DOHH2 (cell line): ENCODE results near the gene CPT2.

ENCODE experiments used
- H3F3A ChIP-seq: fragments of 200-600 bp; sonication (generic), shearing (Covaris generic); 2 replicates; pipeline ENCODE4 v1.6.0; 2016; ENCODE audit warnings: antibody characterized with exemption, mild to moderate bottlenecking; ENCODE audit not compliant: control insufficient read depth, insufficient read depth
- H3K27ac ChIP-seq: fragments of 200-600 bp; sonication (generic); 2 replicates; pipeline ENCODE4 v1.5.1; 2014; ENCODE audit warnings: low read depth, mild to moderate bottlenecking, low read length, moderate library complexity
- H3K27me3 ChIP-seq: fragments of 200-600 bp; sonication (generic); 2 replicates; pipeline ENCODE4 v1.6.1; 2014; ENCODE audit warnings: mild to moderate bottlenecking, low read length, mixed read lengths; ENCODE audit not compliant: control insufficient read depth
- H3K36me3 ChIP-seq: fragments of 200-600 bp; sonication (generic); 2 replicates; pipeline ENCODE4 v1.6.1; 2014; ENCODE audit warnings: mild to moderate bottlenecking, low read length, moderate library complexity, mixed read lengths; ENCODE audit not compliant: control insufficient read depth
- H3K4me1 ChIP-seq: fragments of 200-600 bp; sonication (generic); 2 replicates; pipeline ENCODE4 v1.6.1; 2014; ENCODE audit warnings: mild to moderate bottlenecking, low read length, mixed read lengths; ENCODE audit not compliant: control insufficient read depth
- H3K4me2 ChIP-seq: fragments of 200-600 bp; sonication (generic); 2 replicates; pipeline ENCODE4 v1.6.0; 2014; ENCODE audit warnings: mild to moderate bottlenecking, low read length, moderate library complexity
- H3K4me3 ChIP-seq: fragments of 200-600 bp; sonication (generic); 2 replicates; pipeline ENCODE4 v1.5.1; 2014; ENCODE audit warnings: mild to moderate bottlenecking, low read length, mixed read lengths
- H3K79me2 ChIP-seq: fragments of 200-600 bp; sonication (generic); 2 replicates; pipeline ENCODE4 v1.6.1; 2014; ENCODE audit warnings: mild to moderate bottlenecking, low read length, mixed read lengths; ENCODE audit not compliant: control insufficient read depth
- H3K9me2 ChIP-seq: fragments of 200-600 bp; sonication (generic); replicated peaks from 2 replicates; pipeline ENCODE4 v1.6.1; 2014; ENCODE audit warnings: mild to moderate bottlenecking, low read length, mixed read lengths; ENCODE audit not compliant: control insufficient read depth
- H3K9me3 ChIP-seq: fragments of 200-600 bp; sonication (generic); 2 replicates; pipeline ENCODE4 v1.6.1; 2014; ENCODE audit warnings: antibody characterized with exemption, low read length, mixed read lengths; ENCODE audit not compliant: control insufficient read depth, insufficient read depth
- H4K20me1 ChIP-seq: fragments of 200-600 bp; sonication (generic); 2 replicates; pipeline ENCODE4 v1.6.0; 2014; ENCODE audit warnings: low read depth, mild to moderate bottlenecking, antibody characterized with exemption, low read length, moderate library complexity; ENCODE audit not compliant: control insufficient read depth, insufficient read depth
- CTCF ChIP-seq: fragments of 200-600 bp; sonication (generic); IDR thresholded peaks from one replicate; pipeline ENCODE4 v1.5.1; 2014; ENCODE audit warnings: antibody characterized with exemption, mild to moderate bottlenecking, low read depth, low read length; ENCODE audit not compliant: poor library complexity, severe bottlenecking
- EZH2phosphoT487 ChIP-seq: fragments of 200-600 bp; sonication (generic); IDR thresholded peaks from 2 replicates; pipeline ENCODE4 v1.6.1; 2017; ENCODE audit warnings: borderline replicate concordance, mild to moderate bottlenecking, antibody characterized with exemption, low read length, moderate library complexity, mixed read lengths

Gene CPT2

GRCh38 chr1:53196485-53197290, at the start of gene CPT2:
Gene CPT2 (plus strand): TSS chr1:53196824. CDS start chr1:53196944, 120 bp downstream.
- no peaks in the 10 kb centered on the region for H3K9me3 ChIP-seq
- peak within 1 kb of the TSS; percentile 86 for H3K4me2 ChIP-seq
- TF ChIP-seq EZH2phosphoT487 (no peak), CTCF (no peak)
- H3F3A ChIP-seq: no peaks in the 10 kb centered on the region; the same call in 1 of the 2 replicates
- peak within 1 kb of the TSS; percentile 87 for H3K4me3 ChIP-seq
- H3K27ac ChIP-seq: peak within 1 kb of the TSS; percentile 64
- H3K79me2 ChIP-seq: peaks cover 21% of the 10 kb centered on the region
- H3K4me1 ChIP-seq: peaks cover 21% of the 10 kb centered on the region
- H4K20me1 ChIP-seq: no peaks in the 10 kb centered on the region
- H3K27me3 ChIP-seq: no peaks in the 10 kb centered on the region
- H3K9me2 ChIP-seq: no peaks in the 10 kb centered on the region
- peaks cover 24% of the 10 kb centered on the region for H3K36me3 ChIP-seq

- Histone ChIP-seq H3K9me3 (no peaks in the 10 kb centered on the region), H3K4me3 (no peak overlapping the region), H3K36me3 (no peaks in the 10 kb centered on the region), H3K9me2 (no peaks in the 10 kb centered on the region), H4K20me1 (no peaks in the 10 kb centered on the region), H3K4me1 (peaks cover 9% of the 10 kb centered on the region), H3K27ac (no peak overlapping the region), H3K79me2 (no peaks in the 10 kb centered on the region), H3K27me3 (no peaks in the 10 kb centered on the region), H3F3A (no peaks in the 10 kb centered on the region), H3K4me2 (peak overlapping the region; percentile 43)
- TF ChIP-seq CTCF (no peak), EZH2phosphoT487 (no peak)
These were observed 49.5 kb upstream of the CPT2 start for GRCh38 chr1:53147174-53147573.

GRCh38 chr1:53148123-53148522, 48.5 kb upstream of the CPT2 start:
- H3K79me2 ChIP-seq: no peaks in the 10 kb centered on the region
- H3K36me3 ChIP-seq: no peaks in the 10 kb centered on the region
- no peaks in the 10 kb centered on the region for H3K27me3 ChIP-seq
- no peaks in the 10 kb centered on the region for H3K9me3 ChIP-seq
- H3K4me2 ChIP-seq: no peak overlapping the region
- H3F3A ChIP-seq: no peaks in the 10 kb centered on the region
- no peak overlapping the region for H3K27ac ChIP-seq
- H4K20me1 ChIP-seq: no peaks in the 10 kb centered on the region
- H3K9me2 ChIP-seq: no peaks in the 10 kb centered on the region
- peaks cover 9% of the 10 kb centered on the region for H3K4me1 ChIP-seq
- H3K4me3 ChIP-seq: no peak overlapping the region
- no peak for TF ChIP-seq EZH2phosphoT487
- no peak for TF ChIP-seq CTCF
